Hematopoietic multipotent progenitor cell treated with erythropoietin and hydrocortisone succinate and interleukin-3 and kit ligand, for 17 days (in vitro differentiated cells): Measurements from ENCODE around the gene CCR8.
"Not testable (repeated sequence)": the region's sequence is repeated elsewhere in the genome, so short reads cannot be mapped to it uniquely, and the experiment has no call there.

Experiments used
- DNase-seq: peaks from one replicate; pipeline ENCODE4 v3.0.0-alpha.2; 2015; ENCODE audit warnings: low spot score

Gene CCR8

DNA sequence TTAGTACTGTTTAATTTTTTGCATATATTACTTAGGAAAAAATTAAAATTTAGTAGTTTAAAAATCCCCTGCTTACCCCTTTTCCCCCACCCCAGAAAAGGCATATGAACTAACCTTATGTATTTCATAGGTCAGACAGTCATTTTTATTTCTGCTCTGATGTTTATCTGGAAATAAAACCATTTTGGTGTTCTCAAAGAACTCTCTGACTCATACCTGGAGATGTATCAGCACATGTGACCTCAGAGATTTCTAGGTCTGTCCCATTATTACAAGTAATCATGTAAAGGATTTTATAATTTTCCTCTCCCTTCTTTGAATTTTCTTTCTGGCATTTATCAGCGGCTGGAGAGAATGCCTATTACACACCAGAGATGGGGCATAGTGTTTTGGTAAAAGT, 14.1 kb upstream of the CCR8 start:
- DNase-seq: no peak

GRCh38 chr3:39317571-39318169, 11.8 kb upstream of the CCR8 start:
- DNase-seq: no peak

GRCh38 chr3:39318301-39318700, 11.2 kb upstream of the CCR8 start:
- DNase-seq: no peak

DNA sequence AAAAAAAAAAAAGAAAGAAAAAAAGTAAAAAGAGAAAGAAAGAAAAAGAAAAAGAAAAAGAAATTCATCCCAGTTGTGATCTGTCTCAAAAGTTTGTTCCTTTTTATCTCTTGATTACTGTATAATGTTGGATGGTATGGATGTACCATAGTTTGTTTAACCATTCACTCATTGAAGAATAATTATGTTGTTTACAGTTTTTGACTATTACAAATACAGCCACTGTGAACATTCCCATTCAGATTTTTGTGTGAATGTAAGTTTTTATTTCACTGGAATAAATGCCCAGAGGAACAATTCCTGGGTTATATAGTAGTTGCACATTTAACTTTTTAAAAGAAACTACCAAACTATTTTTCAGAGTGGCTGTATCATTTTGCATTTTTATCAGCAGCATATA, 10.3 kb upstream of the CCR8 start:
- DNase-seq: no peak

GRCh38 chr3:39321574-39321983, 7.9 kb upstream of the CCR8 start:
- DNase-seq: not testable (repeated sequence)

DNA sequence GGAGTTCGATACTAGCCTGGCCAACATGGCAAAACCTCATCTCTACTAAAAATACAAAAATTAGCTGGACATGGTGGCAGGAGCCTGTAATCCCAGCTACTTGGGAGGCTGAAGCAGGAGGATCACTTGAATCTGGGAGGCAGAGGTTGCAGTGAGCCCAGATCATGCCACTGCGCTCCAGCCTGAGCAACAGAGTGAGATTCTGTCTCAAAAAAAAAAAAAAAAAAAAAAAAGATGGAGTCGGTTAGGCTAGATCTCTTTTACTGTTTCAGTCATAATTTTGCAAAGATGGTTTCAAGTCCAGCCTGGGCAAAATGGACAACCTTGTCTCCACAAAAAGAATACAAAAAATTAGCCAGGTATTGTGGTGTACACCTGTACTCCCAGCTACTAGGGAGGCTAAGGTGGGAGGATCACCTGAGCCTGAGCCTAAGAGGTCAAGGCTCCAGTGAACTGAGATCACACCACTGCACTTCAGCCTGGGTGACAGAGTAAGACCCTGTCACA, 7.2 kb upstream of the CCR8 start:
- DNase-seq: not testable (repeated sequence)

- DNase-seq: no peak
Observed at GRCh38 chr3:39322936-39323335, 6.6 kb upstream of the CCR8 start.

DNA sequence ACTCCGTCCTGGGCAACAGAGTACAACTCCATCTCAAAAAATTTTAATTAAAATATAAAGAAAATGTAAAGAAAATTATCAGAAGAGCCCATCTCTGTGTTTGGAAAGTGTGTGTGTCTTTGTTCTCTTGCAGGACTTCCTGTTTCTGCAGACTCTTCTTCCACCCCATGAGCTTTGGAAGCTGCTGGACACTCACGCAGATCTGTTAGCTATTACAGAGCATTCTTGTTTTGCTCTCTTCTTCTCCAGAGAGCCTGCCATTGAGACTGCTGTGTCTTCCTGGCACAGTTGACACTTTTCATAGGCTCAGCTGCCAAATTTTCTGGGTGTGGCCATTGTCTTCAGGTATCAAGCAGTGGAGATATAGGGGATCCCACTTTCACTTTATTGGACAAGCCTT, 6.0 kb upstream of the CCR8 start:
- DNase-seq: no peak

DNA sequence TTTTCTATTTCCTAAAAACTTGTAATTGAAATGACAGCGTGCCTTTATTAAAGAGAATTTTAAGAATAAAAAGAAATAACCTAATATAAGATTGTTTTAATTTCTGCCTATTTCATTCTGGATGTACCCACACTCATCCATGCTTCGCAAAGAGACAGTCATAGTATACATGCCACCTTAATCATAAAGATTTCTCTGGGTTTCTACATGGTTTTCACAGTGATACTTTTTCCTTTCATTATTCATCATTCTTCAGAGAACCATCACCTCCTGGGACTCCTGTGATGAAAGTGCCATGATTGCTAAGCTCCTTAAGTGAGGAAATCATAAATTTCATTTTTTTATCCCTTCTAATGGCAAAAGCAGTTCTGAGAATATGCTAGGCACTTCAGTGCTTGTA, 4.3 kb upstream of the CCR8 start:
- no peak for DNase-seq

DNA sequence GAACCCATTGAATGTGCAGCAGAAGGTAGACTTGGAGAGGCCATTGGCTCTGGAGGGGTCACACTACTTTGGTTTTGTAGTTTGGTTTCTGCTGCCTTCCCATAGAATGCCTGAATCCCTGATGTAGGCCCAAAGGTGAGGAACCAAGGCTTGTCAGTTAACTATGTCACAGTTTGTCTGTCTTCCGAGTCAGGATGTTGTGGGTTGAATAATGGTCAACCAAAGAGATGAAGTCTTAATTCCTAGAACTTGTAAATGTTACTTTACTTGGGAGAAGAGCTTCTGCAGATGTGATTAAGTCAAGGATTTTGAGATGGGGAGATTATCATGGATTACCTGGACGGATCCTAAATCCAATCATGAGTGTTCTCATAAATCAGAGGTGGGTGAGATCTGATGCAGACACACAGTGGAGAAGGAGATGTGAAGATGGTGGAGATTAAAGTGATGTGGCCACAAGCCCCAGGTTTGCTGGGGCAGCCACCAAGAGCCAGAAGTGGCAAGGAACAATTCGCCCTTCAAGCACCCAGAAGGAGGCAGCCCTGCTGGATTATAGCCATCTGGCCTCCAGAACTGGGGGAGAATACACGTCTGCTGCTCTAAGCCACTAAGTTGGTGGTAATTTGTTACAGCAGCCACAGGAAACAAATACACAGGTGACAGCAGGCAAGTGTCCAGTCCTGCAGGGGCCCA, 2.3 kb upstream of the CCR8 start:
- no peak for DNase-seq

- DNase-seq: no peak
Observed at GRCh38 chr3:39327746-39328349, 1.7 kb upstream of the CCR8 start.

DNA sequence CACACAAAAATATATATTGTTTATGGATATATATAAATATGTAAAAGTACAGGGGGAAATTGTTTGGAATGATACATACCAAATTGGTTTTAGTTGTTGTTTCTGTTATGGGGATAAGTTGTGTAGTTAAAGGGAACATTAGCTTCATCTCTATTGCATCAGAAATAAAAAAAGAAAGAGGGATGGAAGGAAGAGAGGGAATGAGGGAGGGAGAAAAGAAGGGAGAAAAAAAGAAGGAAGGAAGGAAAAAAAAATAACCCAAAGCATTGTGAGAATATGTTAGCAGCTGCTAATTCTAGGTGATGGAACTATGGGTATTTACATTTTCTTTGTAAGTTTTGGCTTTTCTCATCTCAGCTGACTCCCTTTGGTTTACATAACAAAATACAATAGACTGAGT, 1.3 kb downstream of the CCR8 start:
- no peak for DNase-seq

DNA sequence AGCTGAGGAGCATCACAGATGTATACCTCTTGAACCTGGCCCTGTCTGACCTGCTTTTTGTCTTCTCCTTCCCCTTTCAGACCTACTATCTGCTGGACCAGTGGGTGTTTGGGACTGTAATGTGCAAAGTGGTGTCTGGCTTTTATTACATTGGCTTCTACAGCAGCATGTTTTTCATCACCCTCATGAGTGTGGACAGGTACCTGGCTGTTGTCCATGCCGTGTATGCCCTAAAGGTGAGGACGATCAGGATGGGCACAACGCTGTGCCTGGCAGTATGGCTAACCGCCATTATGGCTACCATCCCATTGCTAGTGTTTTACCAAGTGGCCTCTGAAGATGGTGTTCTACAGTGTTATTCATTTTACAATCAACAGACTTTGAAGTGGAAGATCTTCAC, 3.0 kb downstream of the CCR8 start:
- no peak for DNase-seq

GRCh38 chr3:39333607-39334006, 4.1 kb downstream of the CCR8 start:
- DNase-seq: no peak

DNA sequence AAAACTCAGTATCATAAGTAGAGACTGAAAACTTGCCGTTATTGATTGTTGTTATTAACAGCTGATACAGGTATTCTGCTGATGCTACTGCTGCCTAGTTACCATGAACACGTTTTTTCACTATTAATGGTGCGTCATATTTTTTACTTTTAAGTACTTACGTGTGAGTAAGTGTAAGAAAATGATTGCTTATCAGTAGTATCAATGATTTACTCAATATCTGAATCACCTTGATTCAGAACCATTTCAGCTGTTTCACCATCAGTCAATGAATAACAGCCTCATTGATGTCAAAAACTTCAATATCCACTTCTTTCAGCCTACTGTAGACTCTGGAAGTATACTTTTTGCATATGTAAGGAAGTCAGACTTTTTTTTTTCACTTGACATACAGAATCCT, 4.7 kb downstream of the CCR8 start:
- no peak for DNase-seq

- DNase-seq: no peak
Observed at GRCh38 chr3:39338201-39338600, 8.7 kb downstream of the CCR8 start.

GRCh38 chr3:39339086-39339485, 9.6 kb downstream of the CCR8 start:
- DNase-seq: no peak

DNA sequence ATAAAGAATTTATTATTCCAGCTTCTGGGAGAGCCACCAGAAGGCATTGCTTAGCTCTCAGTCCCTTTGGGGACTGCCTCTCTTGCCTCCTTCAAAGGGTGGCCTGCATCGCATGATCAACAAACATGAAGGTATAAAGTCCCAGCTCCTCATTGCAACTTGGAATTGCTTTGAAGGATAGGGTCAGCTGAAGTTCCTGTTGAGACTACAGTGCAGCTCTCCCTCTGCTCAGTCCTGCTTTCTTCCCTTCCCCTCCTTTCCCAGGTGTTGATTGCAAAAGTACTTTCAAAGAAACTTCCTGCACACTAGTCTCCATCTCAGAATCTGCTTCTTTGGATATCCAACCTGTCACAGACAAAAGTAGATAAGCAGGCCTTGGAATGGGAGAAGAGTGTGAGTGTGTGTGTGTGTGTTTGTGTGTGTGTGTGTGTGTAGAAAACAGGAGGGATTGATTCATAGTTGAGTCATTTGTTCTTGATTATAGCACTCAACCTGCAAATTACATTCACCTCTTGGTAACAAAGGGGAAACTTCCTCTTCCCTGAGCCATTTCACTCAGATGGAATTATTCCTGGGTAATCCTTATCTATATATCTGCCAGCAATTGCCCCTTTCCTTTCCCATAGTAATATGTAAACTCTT, 13.7 kb downstream of the CCR8 start:
- no peak for DNase-seq

DNA sequence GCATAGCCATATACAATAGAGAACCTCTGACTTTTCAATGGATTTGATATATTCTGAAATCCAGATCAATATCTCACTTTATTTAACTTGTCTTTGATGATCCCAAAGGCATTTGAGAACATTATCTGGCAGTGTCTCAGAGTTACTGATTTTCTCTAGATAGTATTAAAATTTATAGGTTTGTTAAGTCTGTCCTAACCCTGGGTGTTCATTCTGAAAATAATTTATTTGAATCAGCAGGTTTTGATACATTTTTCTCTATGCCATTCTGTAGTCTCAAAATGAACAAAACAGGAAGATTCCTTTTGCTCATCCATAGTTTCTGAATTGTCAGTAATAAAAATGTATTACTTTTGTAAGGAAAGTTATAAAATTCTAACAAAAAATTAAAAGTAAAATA, 14.3 kb downstream of the CCR8 start:
- DNase-seq: no peak

GRCh38 chr3:39344746-39345344, 15.3 kb downstream of the CCR8 start:
- DNase-seq: no peak

- DNase-seq: no peak
Observed at GRCh38 chr3:39346785-39347585, 17.5 kb downstream of the CCR8 start.

- DNase-seq: no peak
Observed at GRCh38 chr3:39347586-39347876, 18.0 kb downstream of the CCR8 start.
